Activated naive CD4-positive, alpha-beta T cell treated with anti-CD3 and anti-CD28 coated beads, Interleukin-2, amount 10 ng/mL, durations not matched to agents 7 days and 5 days (primary cell): ENCODE results near the gene TBC1D5.

Experiments
- CTCF ChIA-PET: fragments of 350-600 bp; sonication (Branson Sonifier 250); formaldehyde crosslinking; loops from one replicate; lab custom pipeline; 2021; ENCODE audit warnings: antibody characterized with exemption; lab: Charles Lee
- DNase-seq: peaks from one replicate; pipeline ENCODE4 v3.0.0-alpha.2; 2020
- H3K27ac Mint-ChIP-seq: one replicate; pipeline ENCODE4 v1.8.0; 2021; ENCODE audit warnings: mild to moderate bottlenecking, moderate library complexity, mixed read lengths
- H3K27me3 Mint-ChIP-seq: one replicate; pipeline ENCODE4 v1.8.0; 2021; ENCODE audit warnings: mild to moderate bottlenecking, mixed read lengths
- H3K36me3 Mint-ChIP-seq: one replicate; pipeline ENCODE4 v1.8.0; 2021; ENCODE audit warnings: mixed read lengths
- H3K4me1 Mint-ChIP-seq: one replicate; pipeline ENCODE4 v1.8.0; 2021; ENCODE audit warnings: mixed read lengths
- H3K4me3 Mint-ChIP-seq: one replicate; pipeline ENCODE4 v1.8.0; 2021; ENCODE audit warnings: mild to moderate bottlenecking, moderate library complexity, mixed read lengths
- H3K9me3 Mint-ChIP-seq: one replicate; pipeline ENCODE4 v1.8.0; 2021; ENCODE audit warnings: mixed read lengths

The TBC1D5 gene

DNA sequence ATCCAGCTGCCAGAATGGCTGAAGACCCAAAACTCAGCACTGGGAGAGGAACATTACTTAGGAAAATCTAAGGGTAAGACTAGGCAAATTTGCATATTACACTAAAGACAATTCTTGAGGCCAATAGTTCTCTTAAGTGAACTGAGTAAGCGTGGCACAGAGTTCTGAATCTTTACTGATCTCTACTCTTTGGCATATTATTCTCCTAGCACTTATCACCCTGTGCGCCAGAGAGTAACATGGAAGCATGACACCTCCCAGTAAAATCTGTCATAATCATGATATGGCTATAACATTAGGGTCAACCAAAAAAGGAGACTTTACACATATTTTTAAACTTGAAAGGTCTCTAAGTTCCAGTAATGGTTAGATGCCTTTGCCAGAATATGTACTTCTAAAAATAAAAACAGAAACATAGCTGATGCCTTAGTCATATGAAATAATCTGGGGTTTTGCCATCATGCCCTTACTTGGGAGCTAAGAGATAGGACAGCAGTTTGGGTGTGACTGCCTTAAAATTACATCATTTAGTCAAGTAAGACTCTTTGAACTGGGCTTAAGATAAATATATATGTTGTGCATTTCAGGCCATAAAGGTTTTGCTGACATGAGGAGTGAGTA lies 567.1 kb downstream of the TBC1D5 start:
- H3K9me3 Mint-ChIP-seq: no peaks in the 10 kb centered on the region
- H3K27me3 Mint-ChIP-seq: no peaks in the 10 kb centered on the region
- H3K4me1 Mint-ChIP-seq: peaks cover 7% of the 10 kb centered on the region
- CTCF ChIA-PET: no interaction called here
- no peak overlapping the region for H3K27ac Mint-ChIP-seq
- H3K36me3 Mint-ChIP-seq: peaks cover 6% of the 10 kb centered on the region
- H3K4me3 Mint-ChIP-seq: no peak overlapping the region
- no peak for DNase-seq

DNA sequence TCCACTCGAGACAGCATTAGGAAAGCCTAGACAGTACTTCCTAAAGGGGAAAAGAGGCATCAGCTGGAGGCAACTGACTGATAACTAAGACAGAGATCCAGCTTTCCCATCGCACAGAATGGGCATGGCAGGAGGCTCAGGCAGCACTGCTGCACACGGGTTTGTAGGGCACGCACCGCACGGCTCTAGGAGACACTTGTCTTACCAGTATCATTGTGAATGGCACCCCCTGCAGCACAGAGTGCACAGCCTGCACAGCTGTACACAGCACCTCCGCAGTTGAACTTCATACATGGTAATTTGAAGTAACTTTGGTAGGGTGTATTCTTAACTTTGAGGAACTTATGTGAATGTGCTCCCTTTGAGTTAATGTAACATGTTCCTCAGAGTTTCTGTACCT lies 576.1 kb downstream of the TBC1D5 start:
- H3K9me3 Mint-ChIP-seq: no peaks in the 10 kb centered on the region
- DNase-seq: peak; percentile 38
- peaks cover 11% of the 10 kb centered on the region for H3K36me3 Mint-ChIP-seq
- CTCF ChIA-PET: interaction anchor here (0.6 to 0.9 kb wide), 2 partner anchors 141 to 266 kb away, joined by 3 read pairs; no protein-coding TSS in a partner anchor
- H3K4me3 Mint-ChIP-seq: no peak overlapping the region
- H3K27ac Mint-ChIP-seq: no peak overlapping the region
- peaks cover 3% of the 10 kb centered on the region for H3K4me1 Mint-ChIP-seq
- H3K27me3 Mint-ChIP-seq: no peaks in the 10 kb centered on the region

DNA sequence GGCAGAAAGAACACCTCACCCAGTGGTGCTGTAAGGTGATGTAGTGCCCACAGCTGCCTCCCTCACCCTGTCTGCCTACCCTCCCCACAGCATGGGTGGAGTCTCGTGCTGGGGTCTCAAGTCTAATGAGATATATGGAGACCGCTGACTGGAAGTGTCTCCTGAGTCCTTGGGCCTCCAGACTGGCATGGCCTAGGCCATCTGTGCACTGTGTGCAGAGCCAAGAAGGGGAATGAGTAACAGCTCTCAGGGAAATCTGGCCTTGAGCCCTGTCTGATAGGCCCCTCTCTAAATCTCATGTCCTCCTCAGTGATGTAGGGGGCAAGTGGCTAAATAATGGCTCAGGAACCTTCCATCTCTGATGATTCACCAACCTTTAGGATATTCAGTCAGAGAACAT lies 580.3 kb downstream of the TBC1D5 start:
- Mint-ChIP-seq H3K27ac (no peak overlapping the region), H3K9me3 (no peaks in the 10 kb centered on the region), H3K4me3 (no peak overlapping the region), H3K36me3 (peaks cover 16% of the 10 kb centered on the region), H3K27me3 (no peaks in the 10 kb centered on the region), H3K4me1 (no peaks in the 10 kb centered on the region)
- DNase-seq: no peak
- CTCF ChIA-PET: interaction anchor here (1.1 kb wide), 1 partner anchor 10 kb away, joined by 3 read pairs; no protein-coding TSS in a partner anchor

DNA sequence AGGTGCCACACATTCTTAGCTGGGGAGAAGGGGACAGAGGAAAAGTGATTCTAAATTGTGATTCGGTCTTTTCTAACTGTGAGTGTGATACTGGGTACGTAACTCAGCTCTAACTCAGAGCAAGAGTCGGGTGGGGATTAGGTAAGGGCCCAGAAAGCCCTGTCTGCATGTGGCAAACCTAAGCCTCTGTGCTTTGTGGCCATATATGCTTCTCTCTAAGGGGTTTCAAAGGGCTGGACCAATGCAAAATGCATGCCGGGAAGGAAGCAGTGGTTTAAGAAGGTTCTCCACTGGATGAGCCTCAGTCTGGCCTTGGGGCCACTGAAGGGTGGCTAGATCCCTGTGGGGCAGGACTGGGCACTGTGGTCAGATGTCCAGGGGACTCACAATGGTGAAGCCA lies 581.8 kb downstream of the TBC1D5 start:
- DNase-seq: no peak
- no peak overlapping the region for H3K4me3 Mint-ChIP-seq
- H3K9me3 Mint-ChIP-seq: no peaks in the 10 kb centered on the region
- peaks cover 5% of the 10 kb centered on the region for H3K4me1 Mint-ChIP-seq
- CTCF ChIA-PET: no interaction called here
- H3K27me3 Mint-ChIP-seq: no peaks in the 10 kb centered on the region
- H3K36me3 Mint-ChIP-seq: peaks cover 20% of the 10 kb centered on the region
- no peak overlapping the region for H3K27ac Mint-ChIP-seq

DNA sequence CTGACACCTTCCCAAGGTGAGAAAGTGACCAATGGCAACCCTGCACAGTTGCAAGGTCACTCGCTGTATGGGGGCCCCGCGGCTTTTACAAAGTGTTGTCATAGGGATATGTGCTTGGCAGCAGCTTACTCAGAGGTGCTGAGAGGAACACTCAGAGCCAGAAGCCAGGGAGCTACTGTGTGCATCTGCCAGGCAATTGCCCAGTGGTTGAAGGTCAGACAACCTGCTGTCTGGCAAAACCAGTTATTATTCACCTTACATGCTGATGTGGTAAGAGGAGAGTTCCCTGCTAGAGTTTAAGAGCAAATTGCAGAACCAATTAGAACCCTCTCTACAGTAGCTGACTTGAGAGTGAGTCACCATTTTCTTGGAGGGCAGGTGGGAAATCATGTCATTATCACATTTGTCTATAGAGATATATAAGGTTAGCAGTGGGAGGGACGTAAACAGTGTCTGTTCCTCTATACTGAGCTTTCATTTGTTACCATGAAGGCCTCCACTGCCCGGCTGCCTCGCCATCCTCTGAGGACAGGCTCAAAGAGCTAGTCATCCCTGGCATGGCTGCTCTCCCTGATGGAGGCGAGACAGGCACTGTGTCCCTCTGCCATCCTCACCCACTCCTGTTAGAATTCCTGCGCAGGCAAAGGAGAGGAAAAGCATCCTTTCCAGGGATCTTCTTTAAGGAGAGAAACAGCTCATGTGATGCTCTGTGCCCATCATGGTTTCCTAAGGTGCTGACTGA lies 583.3 kb downstream of the TBC1D5 start:
- no peak for DNase-seq
- no peaks in the 10 kb centered on the region for H3K27me3 Mint-ChIP-seq
- peak overlapping the region; percentile 47 for H3K27ac Mint-ChIP-seq
- peaks cover 12% of the 10 kb centered on the region for H3K4me1 Mint-ChIP-seq
- H3K4me3 Mint-ChIP-seq: no peak overlapping the region
- peaks cover 3% of the 10 kb centered on the region for H3K9me3 Mint-ChIP-seq
- H3K36me3 Mint-ChIP-seq: peaks cover 32% of the 10 kb centered on the region
- CTCF ChIA-PET: interaction anchor here (1.1 kb wide), 1 partner anchor 126 kb away, joined by 3 read pairs; no protein-coding TSS in a partner anchor

DNA sequence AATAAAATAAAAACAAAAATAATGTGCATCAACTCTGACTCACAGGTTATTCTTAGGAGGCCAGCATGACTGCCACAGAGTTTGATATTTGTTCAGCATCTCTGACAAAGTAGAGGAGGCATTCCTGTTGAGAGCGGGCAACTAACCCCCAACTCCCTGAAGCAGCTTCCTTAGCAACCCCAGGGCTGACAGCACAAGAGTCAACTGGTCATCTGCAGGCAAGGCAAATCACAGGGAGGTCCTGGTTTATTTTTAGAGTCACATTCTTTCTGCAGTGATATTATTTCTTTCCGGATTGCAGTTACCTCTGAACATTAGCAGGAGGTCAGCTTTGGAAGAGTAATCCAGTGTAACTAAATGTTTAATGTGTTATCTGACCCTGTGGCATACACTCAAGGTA lies 584.7 kb downstream of the TBC1D5 start:
- peaks cover 25% of the 10 kb centered on the region for H3K4me1 Mint-ChIP-seq
- H3K27ac Mint-ChIP-seq: no peak overlapping the region
- peaks cover 39% of the 10 kb centered on the region for H3K36me3 Mint-ChIP-seq
- CTCF ChIA-PET: no interaction called here
- H3K4me3 Mint-ChIP-seq: no peak overlapping the region
- DNase-seq: no peak
- peaks cover 16% of the 10 kb centered on the region for H3K9me3 Mint-ChIP-seq
- H3K27me3 Mint-ChIP-seq: no peaks in the 10 kb centered on the region

DNA sequence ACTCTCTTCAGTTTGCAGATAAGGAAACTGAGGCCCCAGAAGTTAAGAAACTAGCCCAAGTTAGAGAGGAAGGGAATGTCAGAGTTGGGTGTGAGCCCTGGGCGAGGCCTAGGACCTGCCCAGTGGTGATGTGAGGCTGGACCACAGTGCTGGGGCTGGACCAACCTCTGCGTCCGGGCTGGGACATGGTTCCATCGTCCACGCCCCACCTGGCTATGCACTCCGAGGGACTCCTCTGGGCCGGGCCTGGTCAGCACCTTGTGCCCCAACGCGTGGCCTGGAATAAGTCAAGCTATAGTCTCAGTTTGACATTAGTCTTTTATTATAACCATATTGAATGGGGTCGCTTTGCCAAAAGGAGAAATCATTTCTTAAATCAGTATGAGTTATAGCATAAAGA lies 585.6 kb downstream of the TBC1D5 start:
- Mint-ChIP-seq H3K9me3 (peaks cover 19% of the 10 kb centered on the region), H3K36me3 (peaks cover 37% of the 10 kb centered on the region)
- DNase-seq: no peak

DNA sequence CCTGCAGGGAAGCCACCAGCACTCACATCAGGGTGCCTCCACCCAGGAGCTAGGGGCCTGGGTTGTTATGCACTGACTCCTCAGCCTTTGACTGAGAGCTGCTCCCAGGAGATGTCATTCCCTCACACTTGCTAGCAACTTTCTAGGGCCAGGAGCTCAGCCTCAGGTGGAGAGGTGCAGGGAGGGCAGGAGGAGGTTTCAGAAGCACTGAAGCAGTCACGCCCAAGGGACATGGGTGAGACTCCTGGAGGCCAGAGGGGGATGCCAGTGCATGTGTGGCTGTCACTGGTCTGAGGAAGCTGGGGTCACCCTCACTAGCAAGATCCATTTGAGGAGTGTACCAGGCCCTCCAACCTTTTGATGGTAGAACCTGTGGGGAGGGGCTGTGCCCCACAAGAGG lies 586.5 kb downstream of the TBC1D5 start:
- H3K4me1 Mint-ChIP-seq: peaks cover 43% of the 10 kb centered on the region
- no peak for DNase-seq
- CTCF ChIA-PET: no interaction called here
- H3K36me3 Mint-ChIP-seq: peaks cover 43% of the 10 kb centered on the region
- H3K9me3 Mint-ChIP-seq: peaks cover 23% of the 10 kb centered on the region
- H3K27me3 Mint-ChIP-seq: peaks cover 6% of the 10 kb centered on the region
- no peak overlapping the region for H3K4me3 Mint-ChIP-seq
- H3K27ac Mint-ChIP-seq: no peak overlapping the region

More for the DNA sequence above, 585.6 kb downstream of the TBC1D5 start:
- no peak overlapping the region for H3K4me3 Mint-ChIP-seq
- no peak overlapping the region for H3K27ac Mint-ChIP-seq
- H3K27me3 Mint-ChIP-seq: no peaks in the 10 kb centered on the region
- peaks cover 34% of the 10 kb centered on the region for H3K4me1 Mint-ChIP-seq
- CTCF ChIA-PET: no interaction called here

DNA sequence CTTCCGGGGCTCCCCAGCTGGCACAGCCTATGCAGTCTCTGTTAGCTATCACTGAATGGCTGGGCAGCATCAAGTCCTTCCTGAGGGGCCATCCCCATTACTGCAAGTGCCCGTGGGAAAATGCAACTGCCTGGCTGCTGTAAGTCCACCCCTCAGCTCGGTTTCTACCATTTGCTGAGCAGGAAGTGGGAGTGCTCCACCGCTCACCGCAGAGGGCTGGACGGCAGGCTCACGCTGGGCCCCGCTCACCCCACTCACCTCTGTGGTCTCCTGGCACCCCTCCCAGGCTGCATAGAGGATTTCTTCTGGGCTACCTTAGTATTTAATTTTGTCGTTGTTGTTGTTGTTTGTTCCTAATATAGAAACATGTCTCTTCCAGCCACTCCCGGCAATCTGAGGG lies 587.5 kb downstream of the TBC1D5 start:
- no peak for DNase-seq
- peaks cover 6% of the 10 kb centered on the region for H3K27me3 Mint-ChIP-seq
- H3K4me3 Mint-ChIP-seq: no peak overlapping the region
- H3K9me3 Mint-ChIP-seq: peaks cover 23% of the 10 kb centered on the region
- peaks cover 53% of the 10 kb centered on the region for H3K4me1 Mint-ChIP-seq
- no peak overlapping the region for H3K27ac Mint-ChIP-seq
- H3K36me3 Mint-ChIP-seq: peaks cover 49% of the 10 kb centered on the region
- CTCF ChIA-PET: no interaction called here

DNA sequence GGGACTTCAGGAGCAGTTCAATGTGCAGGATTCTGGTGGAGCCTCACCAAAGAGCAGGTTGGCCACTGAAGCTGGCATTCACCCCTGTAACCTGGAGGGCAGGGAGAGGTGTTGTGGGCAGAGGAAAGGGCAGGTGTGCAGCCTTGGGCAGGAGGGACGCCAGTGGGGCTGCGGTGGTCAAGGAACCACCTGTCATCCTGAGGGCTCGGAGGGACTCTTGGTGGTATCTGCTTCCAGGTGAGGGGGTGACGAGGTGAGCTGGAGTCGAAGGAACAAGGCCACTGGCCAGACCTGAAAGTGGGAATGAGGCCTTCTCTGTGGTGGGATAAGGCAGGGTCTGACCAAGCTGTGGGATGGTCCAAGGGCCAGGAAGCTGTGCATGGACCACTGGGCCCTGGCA lies 588.2 kb downstream of the TBC1D5 start:
- CTCF ChIA-PET: no interaction called here
- peaks cover 58% of the 10 kb centered on the region for H3K4me1 Mint-ChIP-seq
- peaks cover 46% of the 10 kb centered on the region for H3K36me3 Mint-ChIP-seq
- DNase-seq: no peak
- H3K4me3 Mint-ChIP-seq: no peak overlapping the region
- peaks cover 6% of the 10 kb centered on the region for H3K27me3 Mint-ChIP-seq
- peaks cover 23% of the 10 kb centered on the region for H3K9me3 Mint-ChIP-seq
- H3K27ac Mint-ChIP-seq: peak overlapping the region; percentile 67

DNA sequence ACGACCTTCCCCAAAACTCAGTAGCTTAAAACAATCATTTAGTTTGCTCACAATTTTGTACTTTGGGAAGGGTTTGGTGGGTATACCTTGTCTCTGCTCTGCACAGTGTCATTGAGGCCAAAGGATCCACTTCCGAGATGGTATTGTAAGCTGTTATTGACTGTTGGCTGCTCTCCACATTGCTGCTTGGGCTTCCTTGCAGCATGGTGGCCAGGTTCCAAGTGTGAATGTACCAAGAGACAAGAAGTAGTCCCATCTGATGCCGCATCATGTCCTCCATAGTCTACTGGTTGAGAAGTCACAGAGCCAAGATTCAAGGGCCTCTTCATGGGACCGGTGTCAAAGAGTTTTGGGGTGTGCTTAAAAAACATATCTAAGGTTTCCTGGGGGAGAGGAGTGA lies 589.2 kb downstream of the TBC1D5 start:
- H3K4me3 Mint-ChIP-seq: no peak overlapping the region
- peaks cover 62% of the 10 kb centered on the region for H3K4me1 Mint-ChIP-seq
- peaks cover 46% of the 10 kb centered on the region for H3K36me3 Mint-ChIP-seq
- peak overlapping the region; percentile 97 for H3K27ac Mint-ChIP-seq
- H3K9me3 Mint-ChIP-seq: peaks cover 23% of the 10 kb centered on the region
- DNase-seq: no peak
- H3K27me3 Mint-ChIP-seq: peaks cover 6% of the 10 kb centered on the region
- CTCF ChIA-PET: no interaction called here

DNA sequence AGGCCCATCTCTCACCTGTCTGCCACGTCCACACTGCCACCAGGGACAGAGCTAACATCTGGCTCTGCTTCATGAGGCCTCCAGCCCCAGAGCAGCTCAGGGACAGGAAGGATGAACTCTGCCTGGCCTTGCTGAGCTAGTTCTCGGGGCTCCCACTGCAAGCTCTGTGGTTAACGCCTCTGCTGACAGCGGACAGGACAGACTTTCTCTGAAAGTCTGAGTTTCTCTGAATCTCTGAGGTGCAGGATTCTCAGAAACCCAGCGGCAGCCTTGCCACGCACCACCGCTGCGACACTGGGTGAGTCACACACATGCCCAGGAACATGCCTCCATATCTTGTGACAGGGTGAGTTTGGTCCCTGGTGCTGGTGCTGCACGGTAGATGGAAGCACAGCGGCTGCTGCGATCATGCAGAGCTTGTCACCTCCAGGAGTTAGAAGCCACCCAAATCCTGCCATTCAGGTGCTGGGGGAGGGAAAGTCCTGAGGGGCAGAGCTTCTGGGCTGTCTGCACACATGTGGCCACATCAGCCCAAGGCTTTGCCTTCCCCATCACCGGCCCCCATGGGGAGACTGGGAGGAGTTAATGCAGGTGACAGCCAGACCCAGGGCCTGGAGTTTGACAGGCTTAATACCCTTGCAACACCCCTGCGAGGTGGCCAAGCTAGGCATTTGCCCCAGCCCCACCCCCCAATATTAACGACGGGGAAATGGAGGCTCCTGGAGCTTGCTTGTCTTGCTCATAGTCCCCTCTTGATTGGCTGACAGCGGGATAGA lies 590.6 kb downstream of the TBC1D5 start:
- peaks cover 6% of the 10 kb centered on the region for H3K27me3 Mint-ChIP-seq
- H3K27ac Mint-ChIP-seq: peak overlapping the region; percentile 97
- CTCF ChIA-PET: interaction anchor here (0.6 to 2.1 kb wide), 9 partner anchors 10 to 310 kb away, joined by 3 to 7 read pairs (median 3); partner anchors contain the start of gene PLCL2
- peaks cover 68% of the 10 kb centered on the region for H3K4me1 Mint-ChIP-seq
- peak; percentile 94 for DNase-seq
- peaks cover 23% of the 10 kb centered on the region for H3K9me3 Mint-ChIP-seq
- peaks cover 44% of the 10 kb centered on the region for H3K36me3 Mint-ChIP-seq
- peak overlapping the region; percentile 51 for H3K4me3 Mint-ChIP-seq

DNA sequence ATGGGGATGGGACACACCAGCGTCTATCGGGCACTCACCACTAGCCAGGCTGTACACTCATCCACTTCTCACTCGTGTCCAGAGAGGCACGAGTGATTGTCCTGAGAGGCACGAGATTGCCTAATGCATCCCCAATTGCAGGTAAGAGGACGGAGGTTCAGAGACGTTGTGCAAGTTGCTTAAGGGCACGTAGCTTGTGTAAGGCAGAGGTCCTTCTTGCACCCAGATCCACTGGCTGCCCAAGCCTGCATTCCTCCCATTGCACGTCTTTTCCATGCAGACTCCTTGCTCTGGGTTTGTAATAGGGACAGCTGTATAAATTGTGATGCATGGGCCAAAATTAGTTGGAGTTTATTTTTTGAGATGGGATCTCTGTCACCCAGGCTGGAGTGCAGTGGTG lies 593.4 kb downstream of the TBC1D5 start:
- H3K4me1 Mint-ChIP-seq: peaks cover 68% of the 10 kb centered on the region
- no peak overlapping the region for H3K27ac Mint-ChIP-seq
- H3K36me3 Mint-ChIP-seq: peaks cover 28% of the 10 kb centered on the region
- H3K4me3 Mint-ChIP-seq: no peak overlapping the region
- peaks cover 20% of the 10 kb centered on the region for H3K9me3 Mint-ChIP-seq
- H3K27me3 Mint-ChIP-seq: peaks cover 6% of the 10 kb centered on the region
- CTCF ChIA-PET: no interaction called here
- no peak for DNase-seq

DNA sequence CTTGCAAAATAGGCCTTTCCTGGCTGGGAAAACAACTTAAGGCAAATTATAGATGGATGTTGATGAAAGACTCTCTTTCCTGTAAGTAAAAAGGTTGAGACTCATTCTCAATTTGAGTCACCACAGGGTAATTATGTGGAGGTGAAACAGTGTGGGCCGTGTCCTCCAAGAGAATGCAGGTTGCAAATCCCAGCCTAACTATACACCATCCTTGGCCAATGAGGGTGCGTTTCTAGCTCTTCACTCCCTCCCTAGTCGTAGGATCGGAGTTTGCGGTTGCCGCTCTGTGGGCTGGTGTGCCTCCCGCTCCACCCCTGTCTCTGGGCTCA lies 597.8 kb downstream of the TBC1D5 start:
- H3K9me3 Mint-ChIP-seq: peaks cover 9% of the 10 kb centered on the region

More for the DNA sequence above, 597.8 kb downstream of the TBC1D5 start:
- CTCF ChIA-PET: no interaction called here
- Mint-ChIP-seq H3K4me1 (peaks cover 31% of the 10 kb centered on the region), H3K4me3 (no peak overlapping the region), H3K36me3 (peaks cover 5% of the 10 kb centered on the region), H3K27ac (no peak overlapping the region), H3K27me3 (no peaks in the 10 kb centered on the region)
- DNase-seq: no peak
